Caco-2 (cell line): ENCODE data around the gene CCDC9. TPM values are rescaled to one million over a fixed set of nuclear protein-coding genes. Genes with fewer than 3 reads are reported as not detected.

Experiments used
- BruUV-seq: library from RNA; stranded (reverse); fragments of 400-500 nt; replicated peaks from 2 replicates; lab custom pipeline; 2021; lab: Mats Ljungman, UMichigan
- CTCF ChIA-PET: fragments of 300-600 bp; sonication (Branson Sonifier 250); formaldehyde crosslinking; loops from one replicate; lab custom pipeline; 2022; ENCODE audit warnings: antibody characterized with exemption; lab: Charles Lee
- POLR2A ChIA-PET: fragments of 300-600 bp; sonication (Branson Sonifier 250); formaldehyde crosslinking; loops from one replicate; lab custom pipeline; 2022; ENCODE audit warnings: antibody characterized with exemption; lab: Charles Lee
- DNase-seq, 2 experiments: peaks; one replicate each; pipeline versions ENCODE4 v3.0.0 to v3.0.0-alpha.2; 2020 to 2022
- H3K27me3 ChIP-seq: replicated peaks from 2 replicates; pipeline ENCODE4 v1.6.0; 2011; ENCODE audit warnings: low read length; ENCODE audit not compliant: control insufficient read depth, insufficient read depth
- H3K36me3 ChIP-seq: 2 replicates; pipeline ENCODE4 v1.5.1; 2011; ENCODE audit warnings: low read length; ENCODE audit not compliant: control insufficient read depth, insufficient read depth
- H3K4me1 ChIP-seq: fragments of 250-450 bp; sonication (Bioruptor Pico); 2 replicates; pipeline ENCODE4 v1.5.1; 2020; ENCODE audit warnings: mild to moderate bottlenecking
- H3K4me3 ChIP-seq: 2 replicates; pipeline ENCODE4 v1.5.1; 2011; ENCODE audit warnings: low read depth, mild to moderate bottlenecking, control low read depth, low read length
- H3K9me3 ChIP-seq: fragments of 250-450 bp; sonication (Bioruptor Pico); 2 replicates; pipeline ENCODE4 v1.5.1; 2020; ENCODE audit warnings: mild to moderate bottlenecking, moderate library complexity
- H3K27ac Mint-ChIP-seq: one replicate; pipeline ENCODE4 v1.8.0; 2022; ENCODE audit warnings: mixed read lengths; ENCODE audit not compliant: unreplicated experiment
- H3K27me3 Mint-ChIP-seq: one replicate; pipeline ENCODE4 v1.8.0; 2022; ENCODE audit warnings: mixed read lengths; ENCODE audit not compliant: insufficient read depth, unreplicated experiment
- H3K36me3 Mint-ChIP-seq: one replicate; pipeline ENCODE4 v1.8.0; 2022; ENCODE audit warnings: mild to moderate bottlenecking, mixed read lengths; ENCODE audit not compliant: insufficient read depth, unreplicated experiment
- H3K4me1 Mint-ChIP-seq: one replicate; pipeline ENCODE4 v1.8.0; 2022; ENCODE audit warnings: low read depth, mixed read lengths; ENCODE audit not compliant: unreplicated experiment
- H3K4me3 Mint-ChIP-seq: one replicate; pipeline ENCODE4 v1.8.0; 2022; ENCODE audit warnings: mild to moderate bottlenecking, moderate library complexity, mixed read lengths; ENCODE audit not compliant: unreplicated experiment
- H3K9me3 Mint-ChIP-seq: one replicate; pipeline ENCODE4 v1.8.0; 2022; ENCODE audit warnings: mixed read lengths; ENCODE audit not compliant: unreplicated experiment
- intact Hi-C: fragments of 100-400 bp; cut with micrococcal nuclease; formaldehyde crosslinking; loops from one replicate; pipeline ENCODE4 v1.10.0; 2022; ENCODE audit not compliant: unreplicated experiment
- total RNA-seq: library from RNA; stranded (reverse); gene quantifications from 2 replicates; pipeline ENCODE4 v1.2.3, GENCODE V29; 2022
- TF ChIP-seq, protein P1 (sequence below), 2 experiments: fragments of 200-600 bp in 1 of 2; IDR thresholded peaks; 1 replicate in 1 of 2; 2 replicates in 1 of 2; pipeline versions ENCODE4 v1.5.1 to v1.8.0; 2011 to 2022; ENCODE audit warnings: antibody characterized with exemption in 1 of 2, control low read depth in 1 of 2, inconsistent platforms in 1 of 2, low read depth in 1 of 2, low read length in 1 of 2, mild to moderate bottlenecking in 1 of 2, moderate library complexity in 1 of 2; ENCODE audit not compliant: insufficient read depth in 1 of 2, severe bottlenecking in 1 of 2, unreplicated experiment in 1 of 2

CCDC9 gene
- total RNA-seq, 1 experiment from 2014 or later: 43.1 TPM

DNA sequence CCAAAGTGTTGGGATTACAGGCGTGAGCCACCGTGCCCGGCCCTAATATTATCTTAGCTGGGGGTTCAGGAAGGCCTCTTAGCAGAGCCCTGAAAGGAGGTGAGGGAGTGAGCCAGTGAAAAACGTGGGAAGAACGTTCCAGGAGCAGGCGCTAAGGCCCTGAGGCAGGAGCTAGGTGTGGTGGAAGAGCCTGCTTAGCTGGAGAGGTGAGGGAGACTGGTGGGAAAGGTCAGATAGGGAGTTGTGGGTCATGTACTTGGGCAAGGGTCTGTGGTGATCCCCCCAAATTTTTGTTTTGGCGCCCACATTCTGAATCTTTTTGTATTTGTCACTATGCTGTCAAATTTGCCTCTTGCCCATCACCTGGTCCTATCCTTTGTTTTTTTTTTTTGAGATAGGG lies 13.3 kb downstream of the CCDC9 start:
- H3K27ac Mint-ChIP-seq: no peak overlapping the region
- H3K4me1 ChIP-seq: no peaks in the 10 kb centered on the region
- H3K9me3 ChIP-seq: no peaks in the 10 kb centered on the region
- no peak overlapping the region for H3K4me3 Mint-ChIP-seq
- intact Hi-C loops: no loop called here
- TF ChIP-seq, protein P1, sequence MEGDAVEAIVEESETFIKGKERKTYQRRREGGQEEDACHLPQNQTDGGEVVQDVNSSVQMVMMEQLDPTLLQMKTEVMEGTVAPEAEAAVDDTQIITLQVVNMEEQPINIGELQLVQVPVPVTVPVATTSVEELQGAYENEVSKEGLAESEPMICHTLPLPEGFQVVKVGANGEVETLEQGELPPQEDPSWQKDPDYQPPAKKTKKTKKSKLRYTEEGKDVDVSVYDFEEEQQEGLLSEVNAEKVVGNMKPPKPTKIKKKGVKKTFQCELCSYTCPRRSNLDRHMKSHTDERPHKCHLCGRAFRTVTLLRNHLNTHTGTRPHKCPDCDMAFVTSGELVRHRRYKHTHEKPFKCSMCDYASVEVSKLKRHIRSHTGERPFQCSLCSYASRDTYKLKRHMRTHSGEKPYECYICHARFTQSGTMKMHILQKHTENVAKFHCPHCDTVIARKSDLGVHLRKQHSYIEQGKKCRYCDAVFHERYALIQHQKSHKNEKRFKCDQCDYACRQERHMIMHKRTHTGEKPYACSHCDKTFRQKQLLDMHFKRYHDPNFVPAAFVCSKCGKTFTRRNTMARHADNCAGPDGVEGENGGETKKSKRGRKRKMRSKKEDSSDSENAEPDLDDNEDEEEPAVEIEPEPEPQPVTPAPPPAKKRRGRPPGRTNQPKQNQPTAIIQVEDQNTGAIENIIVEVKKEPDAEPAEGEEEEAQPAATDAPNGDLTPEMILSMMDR (IDR thresholded peaks at IDR 0.05; ENCODE audit: insufficient read depth in 1 of 2, low read depth in 1 of 2, low read length in 1 of 2, severe bottlenecking in 1 of 2, unreplicated experiment in 1 of 2): no peak
- H3K27me3 Mint-ChIP-seq: no peaks in the 10 kb centered on the region
- no peak for DNase-seq
- peaks cover 11% of the 10 kb centered on the region for H3K4me1 Mint-ChIP-seq
- peaks cover 5% of the 10 kb centered on the region for H3K36me3 ChIP-seq
- no TSS peak for BruUV-seq
- no peaks in the 10 kb centered on the region for H3K9me3 Mint-ChIP-seq
- no peak overlapping the region for H3K4me3 ChIP-seq
- ChIA-PET POLR2A (no interaction called here), CTCF (interaction anchor here (0.6 kb wide), 1 partner anchor 210 kb away, joined by 5 read pairs; no protein-coding TSS in a partner anchor)
- H3K27me3 ChIP-seq: no peaks in the 10 kb centered on the region
- H3K36me3 Mint-ChIP-seq: peaks cover 83% of the 10 kb centered on the region

DNA sequence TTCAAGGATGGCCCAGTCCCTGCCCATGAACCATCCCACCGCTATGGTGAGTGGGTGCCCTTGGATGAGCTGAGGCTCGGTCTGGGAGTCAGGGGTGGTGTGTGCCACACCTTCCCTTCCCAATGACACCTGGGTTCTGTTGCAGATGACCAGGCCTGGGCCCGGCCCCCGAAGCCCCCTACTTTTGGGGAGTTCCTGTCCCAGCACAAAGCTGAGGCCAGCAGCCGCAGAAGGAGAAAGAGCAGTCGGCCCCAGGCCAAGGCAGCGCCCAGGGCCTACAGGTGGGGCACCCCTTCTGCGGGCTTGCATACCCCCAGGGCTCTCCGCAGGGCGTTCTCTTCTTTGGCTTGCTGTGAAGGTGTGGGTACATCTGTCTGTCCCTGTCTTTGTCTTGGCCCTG lies 14.1 kb downstream of the CCDC9 start:
- Histone ChIP-seq H3K36me3 (peaks cover 5% of the 10 kb centered on the region), H3K4me3 (no peak overlapping the region), H3K27me3 (no peaks in the 10 kb centered on the region), H3K4me1 (peaks cover 5% of the 10 kb centered on the region; the same call in 1 of the 2 replicates), H3K9me3 (no peaks in the 10 kb centered on the region)
- Mint-ChIP-seq H3K4me1 (peaks cover 14% of the 10 kb centered on the region), H3K4me3 (no peak overlapping the region), H3K27me3 (no peaks in the 10 kb centered on the region), H3K36me3 (peaks cover 84% of the 10 kb centered on the region), H3K9me3 (no peaks in the 10 kb centered on the region), H3K27ac (no peak overlapping the region)
- CTCF ChIA-PET: interaction anchor here (0.6 kb wide), 1 partner anchor 211 kb away, joined by 5 read pairs; no protein-coding TSS in a partner anchor
- DNase-seq: no peak
- intact Hi-C loops: no loop called here
- POLR2A ChIA-PET: no interaction called here
- BruUV-seq: no TSS peak
- TF ChIP-seq, protein P1 (IDR thresholded peaks at IDR 0.05; ENCODE audit: insufficient read depth in 1 of 2, low read depth in 1 of 2, low read length in 1 of 2, severe bottlenecking in 1 of 2, unreplicated experiment in 1 of 2): no peak

DNA sequence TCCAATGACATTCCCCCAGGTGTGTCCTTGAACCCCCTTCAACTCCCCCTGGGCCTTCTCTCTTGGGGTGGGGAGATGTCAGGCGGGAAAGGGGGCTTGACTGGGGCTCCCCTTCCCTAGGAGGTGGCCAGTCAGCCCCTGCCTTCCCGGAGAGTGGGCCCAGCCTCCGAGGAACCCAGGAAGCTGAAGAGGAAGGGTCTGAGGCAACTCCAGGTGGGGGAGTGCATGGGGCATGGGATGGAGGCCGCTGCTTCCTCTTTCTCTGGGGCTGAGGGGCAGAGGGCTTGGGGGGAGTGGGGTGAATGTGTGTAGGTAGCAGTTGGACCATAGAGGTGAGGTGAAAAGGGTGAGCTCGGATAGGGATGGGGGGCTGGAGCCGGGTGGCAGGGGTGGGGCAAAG lies 15.6 kb downstream of the CCDC9 start:
- Mint-ChIP-seq H3K36me3 (peaks cover 79% of the 10 kb centered on the region), H3K4me3 (peak overlapping the region; percentile 93), H3K4me1 (peaks cover 20% of the 10 kb centered on the region), H3K27ac (peak overlapping the region; percentile 94), H3K9me3 (no peaks in the 10 kb centered on the region), H3K27me3 (no peaks in the 10 kb centered on the region)
- ChIA-PET CTCF (no interaction called here), POLR2A (no interaction called here)
- no peaks in the 10 kb centered on the region for H3K27me3 ChIP-seq
- H3K4me3 ChIP-seq: no peak overlapping the region
- no TSS peak for BruUV-seq
- peaks cover 5% of the 10 kb centered on the region for H3K36me3 ChIP-seq
- intact Hi-C loops: no loop called here
- TF ChIP-seq, protein P1 (IDR thresholded peaks at IDR 0.05; ENCODE audit: insufficient read depth in 1 of 2, low read depth in 1 of 2, low read length in 1 of 2, severe bottlenecking in 1 of 2, unreplicated experiment in 1 of 2): no peak
- H3K9me3 ChIP-seq: no peaks in the 10 kb centered on the region
- peaks cover 9% of the 10 kb centered on the region; the same call in 1 of the 2 replicates for H3K4me1 ChIP-seq
- DNase-seq: no peak
